Measurements from ENCODE around the gene PARD3.

Gene PARD3

DNA sequence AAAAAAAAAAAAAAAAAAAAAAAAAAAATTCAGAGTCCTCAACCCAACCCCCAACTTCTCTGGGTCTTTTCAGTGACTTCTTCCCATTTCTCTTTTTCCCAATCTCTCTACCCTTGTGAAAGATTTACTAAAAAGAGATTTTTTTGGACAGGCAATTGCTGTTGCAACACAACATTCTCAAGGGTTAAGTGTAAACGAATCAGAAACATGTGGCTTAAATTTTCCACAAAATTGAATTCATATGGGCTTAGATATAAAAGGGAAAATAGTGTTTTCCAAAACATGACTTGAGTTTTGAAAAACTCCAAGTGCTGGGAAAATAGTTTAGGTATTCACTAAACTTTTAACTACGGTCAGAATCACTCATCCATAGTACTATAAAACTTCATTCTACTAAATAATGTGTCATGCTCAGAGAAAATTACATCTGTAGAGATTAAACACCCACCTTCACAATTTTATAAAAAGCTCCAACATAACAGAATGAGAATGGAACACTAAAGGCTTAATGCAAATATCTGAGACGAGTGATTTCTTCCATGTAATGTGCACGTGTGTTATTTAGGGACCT lies 643.1 kb downstream of the PARD3 start:
- no peaks in the 10 kb centered on the region for H3K27me3 ChIP-seq (ENCODE audit: control insufficient read depth in 1 of 2, insufficient read depth in 2 of 2, low read length in 2 of 2)

DNA sequence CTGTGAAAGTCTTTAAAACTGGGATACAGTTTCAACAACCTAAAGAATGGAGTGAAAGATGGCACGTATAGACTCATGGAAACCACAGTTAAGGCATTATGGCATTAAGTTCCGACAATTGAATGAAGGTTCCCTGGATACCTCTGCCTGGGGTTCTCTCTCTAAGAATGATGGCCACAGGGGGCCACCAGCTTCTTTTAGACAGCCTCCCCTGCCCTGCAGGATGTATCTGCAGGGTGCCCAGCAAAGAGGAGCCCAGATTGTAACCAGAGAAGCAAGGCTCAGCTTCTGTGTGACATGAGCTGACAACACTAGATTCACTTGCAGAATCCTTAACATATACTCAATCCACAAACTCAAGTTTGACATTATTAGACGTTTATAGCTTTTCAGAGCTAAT lies 645.4 kb downstream of the PARD3 start:
- no peaks in the 10 kb centered on the region for H3K27me3 ChIP-seq (ENCODE audit: control insufficient read depth in 1 of 2, insufficient read depth in 2 of 2, low read length in 2 of 2)
- H3K4me3 ChIP-seq (ENCODE audit: low read depth in 1 of 2, low read length in 2 of 2): no peak overlapping the region
- H3K9ac ChIP-seq (ENCODE audit: low read depth in 1 of 2, low read length in 2 of 2): no peak overlapping the region
- no peaks in the 10 kb centered on the region for H3K36me3 ChIP-seq (ENCODE audit: control insufficient read depth in 1 of 2, insufficient read depth in 2 of 2, low read length in 2 of 2)
- H3K9me3 ChIP-seq (ENCODE audit: control insufficient read depth in 1 of 2, low read length in 2 of 2): no peaks in the 10 kb centered on the region
- H3K4me1 ChIP-seq (ENCODE audit: control insufficient read depth in 1 of 2, insufficient read depth in 2 of 2, low read length in 2 of 2): peaks cover 0 to 7% of the 10 kb centered on the region in 2 donors
- H3K27ac ChIP-seq (ENCODE audit: low read depth, low read length): no peak overlapping the region

More for the DNA sequence above, 643.1 kb downstream of the PARD3 start:
- Histone ChIP-seq H3K9ac (ENCODE audit: low read depth in 1 of 2, low read length in 2 of 2) (no peak overlapping the region), H3K36me3 (ENCODE audit: control insufficient read depth in 1 of 2, insufficient read depth in 2 of 2, low read length in 2 of 2) (no peaks in the 10 kb centered on the region), H3K4me1 (ENCODE audit: control insufficient read depth in 1 of 2, insufficient read depth in 2 of 2, low read length in 2 of 2) (peaks cover 0 to 7% of the 10 kb centered on the region in 2 donors), H3K27ac (ENCODE audit: low read depth, low read length) (no peak overlapping the region), H3K4me3 (ENCODE audit: low read depth in 1 of 2, low read length in 2 of 2) (no peak overlapping the region), H3K9me3 (ENCODE audit: control insufficient read depth in 1 of 2, low read length in 2 of 2) (no peaks in the 10 kb centered on the region)

DNA sequence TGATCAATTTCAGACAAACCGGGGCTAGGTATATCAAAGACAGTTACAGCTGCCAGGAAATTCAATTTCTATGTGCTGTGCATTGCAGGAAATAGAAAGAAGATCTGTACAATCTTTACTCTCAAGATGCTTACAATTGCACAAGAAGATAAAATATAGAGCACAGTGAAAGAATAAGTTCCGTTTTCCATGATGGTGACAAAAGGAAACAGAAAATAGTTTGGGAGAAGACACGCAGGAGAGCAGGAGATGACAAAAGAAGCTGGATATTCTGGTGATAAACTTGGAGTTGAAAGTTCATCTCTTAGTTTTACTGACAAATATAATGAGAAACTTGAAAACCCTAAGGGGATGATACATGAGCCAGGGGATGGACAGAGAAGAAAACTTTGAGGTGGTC lies 646.0 kb downstream of the PARD3 start:
- H3K27ac ChIP-seq (ENCODE audit: low read depth, low read length): no peak overlapping the region
- H3K27me3 ChIP-seq (ENCODE audit: control insufficient read depth in 1 of 2, insufficient read depth in 2 of 2, low read length in 2 of 2): no peaks in the 10 kb centered on the region
- no peak overlapping the region for H3K9ac ChIP-seq (ENCODE audit: low read depth in 1 of 2, low read length in 2 of 2)
- peaks cover 0 to 7% of the 10 kb centered on the region in 2 donors for H3K4me1 ChIP-seq (ENCODE audit: control insufficient read depth in 1 of 2, insufficient read depth in 2 of 2, low read length in 2 of 2)
- H3K4me3 ChIP-seq (ENCODE audit: low read depth in 1 of 2, low read length in 2 of 2): no peak overlapping the region
- no peaks in the 10 kb centered on the region for H3K9me3 ChIP-seq (ENCODE audit: control insufficient read depth in 1 of 2, low read length in 2 of 2)
- H3K36me3 ChIP-seq (ENCODE audit: control insufficient read depth in 1 of 2, insufficient read depth in 2 of 2, low read length in 2 of 2): no peaks in the 10 kb centered on the region

DNA sequence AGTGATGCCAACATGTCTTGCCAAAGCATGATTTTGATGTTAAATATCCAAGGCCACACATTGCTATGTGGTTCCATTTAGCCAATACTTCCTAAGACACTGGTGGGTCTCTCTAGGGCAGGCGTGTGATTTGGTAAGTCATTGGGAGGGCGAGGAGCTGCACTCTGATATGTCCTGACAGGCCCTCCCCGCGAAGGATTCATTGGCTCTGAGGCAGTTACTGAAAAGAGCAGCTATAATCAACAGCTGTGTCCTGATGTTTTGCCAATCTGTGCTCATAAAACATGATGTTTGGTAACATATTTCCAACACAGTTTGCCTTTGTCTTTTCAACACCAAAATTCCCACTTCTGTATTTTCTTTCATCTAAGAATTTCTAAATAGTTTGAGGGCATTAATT lies 646.7 kb downstream of the PARD3 start:
- H3K4me3 ChIP-seq (ENCODE audit: low read depth in 1 of 2, low read length in 2 of 2): no peak overlapping the region
- no peak overlapping the region for H3K27ac ChIP-seq (ENCODE audit: low read depth, low read length)
- no peak overlapping the region for H3K9ac ChIP-seq (ENCODE audit: low read depth in 1 of 2, low read length in 2 of 2)
- H3K4me1 ChIP-seq (ENCODE audit: control insufficient read depth in 1 of 2, insufficient read depth in 2 of 2, low read length in 2 of 2): peaks cover 0 to 7% of the 10 kb centered on the region in 2 donors
- H3K27me3 ChIP-seq (ENCODE audit: control insufficient read depth in 1 of 2, insufficient read depth in 2 of 2, low read length in 2 of 2): no peaks in the 10 kb centered on the region
- H3K9me3 ChIP-seq (ENCODE audit: control insufficient read depth in 1 of 2, low read length in 2 of 2): no peaks in the 10 kb centered on the region
- H3K36me3 ChIP-seq (ENCODE audit: control insufficient read depth in 1 of 2, insufficient read depth in 2 of 2, low read length in 2 of 2): no peaks in the 10 kb centered on the region

DNA sequence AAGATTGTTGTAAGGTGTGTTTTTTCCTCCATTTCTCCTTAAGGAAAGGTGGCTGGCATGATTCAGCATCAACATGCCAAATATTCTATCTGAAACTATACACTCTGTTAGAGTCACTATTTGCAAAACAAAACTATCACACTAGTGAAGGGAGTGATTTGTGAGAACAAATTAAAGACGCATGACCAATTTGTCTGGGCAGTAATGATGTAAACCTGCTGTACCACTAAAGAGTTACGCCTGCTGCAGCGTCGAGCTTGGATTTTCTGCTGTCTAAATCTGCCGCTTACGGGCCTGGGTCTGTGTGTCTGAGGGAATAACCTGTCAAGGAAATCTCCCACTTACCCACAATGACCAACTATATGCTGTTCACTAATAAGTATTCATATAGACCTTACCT lies 648.3 kb downstream of the PARD3 start:
- no peaks in the 10 kb centered on the region for H3K36me3 ChIP-seq (ENCODE audit: control insufficient read depth in 1 of 2, insufficient read depth in 2 of 2, low read length in 2 of 2)
- no peak overlapping the region for H3K4me3 ChIP-seq (ENCODE audit: low read depth in 1 of 2, low read length in 2 of 2)
- H3K27ac ChIP-seq (ENCODE audit: low read depth, low read length): no peak overlapping the region
- H3K4me1 ChIP-seq (ENCODE audit: control insufficient read depth in 1 of 2, insufficient read depth in 2 of 2, low read length in 2 of 2): peaks cover 0 to 7% of the 10 kb centered on the region in 2 donors
- H3K9me3 ChIP-seq (ENCODE audit: control insufficient read depth in 1 of 2, low read length in 2 of 2): no peaks in the 10 kb centered on the region
- no peak overlapping the region for H3K9ac ChIP-seq (ENCODE audit: low read depth in 1 of 2, low read length in 2 of 2)
- H3K27me3 ChIP-seq (ENCODE audit: control insufficient read depth in 1 of 2, insufficient read depth in 2 of 2, low read length in 2 of 2): no peaks in the 10 kb centered on the region

DNA sequence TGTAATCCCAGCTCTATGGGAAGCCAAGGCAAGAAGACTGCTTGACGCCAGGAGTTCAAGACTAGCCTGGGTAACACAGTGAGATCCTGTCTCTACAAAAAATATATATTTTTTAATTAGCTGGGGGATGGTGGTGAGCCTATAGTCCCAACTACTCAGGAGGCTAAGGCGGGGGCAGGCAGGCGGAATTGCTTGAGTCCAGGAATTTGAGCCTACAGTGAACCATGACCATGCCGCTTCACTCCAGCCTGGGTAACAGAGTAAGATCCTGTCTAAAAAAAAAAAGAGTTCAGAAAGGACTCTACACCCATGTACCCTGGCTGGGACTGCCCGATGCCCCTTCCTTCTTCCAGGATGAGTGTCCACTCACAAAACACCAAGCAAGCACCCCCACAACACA lies 648.7 kb downstream of the PARD3 start:
- H3K27me3 ChIP-seq (ENCODE audit: control insufficient read depth in 1 of 2, insufficient read depth in 2 of 2, low read length in 2 of 2): no peaks in the 10 kb centered on the region
- no peak overlapping the region for H3K4me3 ChIP-seq (ENCODE audit: low read depth in 1 of 2, low read length in 2 of 2)
- H3K27ac ChIP-seq (ENCODE audit: low read depth, low read length): no peak overlapping the region
- H3K9me3 ChIP-seq (ENCODE audit: control insufficient read depth in 1 of 2, low read length in 2 of 2): no peaks in the 10 kb centered on the region
- H3K36me3 ChIP-seq (ENCODE audit: control insufficient read depth in 1 of 2, insufficient read depth in 2 of 2, low read length in 2 of 2): no peaks in the 10 kb centered on the region
- peaks cover 0 to 7% of the 10 kb centered on the region in 2 donors for H3K4me1 ChIP-seq (ENCODE audit: control insufficient read depth in 1 of 2, insufficient read depth in 2 of 2, low read length in 2 of 2)
- H3K9ac ChIP-seq (ENCODE audit: low read depth in 1 of 2, low read length in 2 of 2): no peak overlapping the region

DNA sequence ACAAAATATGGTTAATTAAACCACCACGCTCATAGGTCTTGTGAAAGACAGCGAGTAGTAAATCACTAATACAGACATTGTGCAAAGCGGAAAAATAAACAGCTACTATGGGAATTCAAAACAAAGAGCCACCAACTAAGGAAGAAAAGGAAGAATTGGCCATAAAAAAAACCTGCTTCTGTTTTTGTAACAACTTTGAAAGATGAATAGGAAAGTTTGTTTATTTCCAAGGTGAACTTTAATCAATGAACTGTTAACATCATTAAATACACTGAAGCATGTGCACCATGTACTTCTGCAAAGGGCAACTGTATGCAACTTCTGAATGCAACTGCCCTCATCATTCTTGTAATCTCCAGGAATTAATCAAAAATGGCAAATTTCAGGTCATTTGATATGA lies 651.1 kb downstream of the PARD3 start:
- Histone ChIP-seq H3K9ac (ENCODE audit: low read depth in 1 of 2, low read length in 2 of 2) (no peak overlapping the region), H3K27ac (ENCODE audit: low read depth, low read length) (no peak overlapping the region), H3K4me1 (ENCODE audit: control insufficient read depth in 1 of 2, insufficient read depth in 2 of 2, low read length in 2 of 2) (peaks cover 0 to 7% of the 10 kb centered on the region in 2 donors), H3K27me3 (ENCODE audit: control insufficient read depth in 1 of 2, insufficient read depth in 2 of 2, low read length in 2 of 2) (no peaks in the 10 kb centered on the region), H3K4me3 (ENCODE audit: low read depth in 1 of 2, low read length in 2 of 2) (no peak overlapping the region), H3K9me3 (ENCODE audit: control insufficient read depth in 1 of 2, low read length in 2 of 2) (no peaks in the 10 kb centered on the region), H3K36me3 (ENCODE audit: control insufficient read depth in 1 of 2, insufficient read depth in 2 of 2, low read length in 2 of 2) (no peaks in the 10 kb centered on the region)

DNA sequence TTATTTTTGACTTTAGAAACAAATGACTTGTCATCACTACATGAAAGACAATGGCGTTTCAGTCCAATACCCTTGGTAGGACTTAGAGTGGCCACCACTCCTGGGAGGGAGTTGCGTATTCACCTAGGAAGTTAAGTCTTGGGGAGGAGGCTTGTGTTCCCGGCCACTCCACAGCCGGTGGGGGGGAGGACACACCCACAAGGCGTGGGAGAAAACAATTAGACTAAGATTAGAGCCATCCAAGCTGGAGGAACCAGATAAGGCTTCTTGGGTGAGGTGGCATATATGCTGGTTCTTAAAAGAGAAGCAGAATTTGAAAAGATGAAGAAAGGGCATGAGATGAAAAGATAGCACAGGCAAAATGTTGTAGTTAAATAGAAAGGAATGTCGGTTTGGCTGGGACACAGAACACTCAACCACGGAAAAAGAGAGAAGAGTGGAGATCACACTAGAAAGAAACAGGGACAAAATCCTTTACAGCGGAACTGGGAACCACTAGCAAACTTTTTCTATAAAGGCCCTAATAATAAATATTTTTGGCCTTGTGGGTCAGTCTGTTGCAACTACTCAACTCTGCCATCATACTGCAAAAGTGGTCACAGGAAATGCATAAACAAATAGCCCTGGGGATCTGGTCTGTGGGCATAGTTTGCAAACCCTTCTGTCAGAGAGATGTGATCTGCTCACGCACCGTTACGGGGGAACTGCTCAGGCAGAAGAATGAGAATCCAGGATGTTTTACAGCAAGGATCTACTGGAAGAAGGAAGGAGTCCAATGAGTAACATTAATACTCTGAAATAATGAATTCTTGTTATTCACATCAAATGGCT lies 651.8 kb downstream of the PARD3 start:
- no peaks in the 10 kb centered on the region for H3K27me3 ChIP-seq (ENCODE audit: control insufficient read depth in 1 of 2, insufficient read depth in 2 of 2, low read length in 2 of 2)
- no peaks in the 10 kb centered on the region for H3K4me1 ChIP-seq (ENCODE audit: control insufficient read depth in 1 of 2, insufficient read depth in 2 of 2, low read length in 2 of 2)
- H3K27ac ChIP-seq (ENCODE audit: low read depth, low read length): no peak overlapping the region
- H3K9me3 ChIP-seq (ENCODE audit: control insufficient read depth in 1 of 2, low read length in 2 of 2): no peaks in the 10 kb centered on the region
- H3K4me3 ChIP-seq (ENCODE audit: low read depth in 1 of 2, low read length in 2 of 2): no peak overlapping the region
- H3K9ac ChIP-seq (ENCODE audit: low read depth in 1 of 2, low read length in 2 of 2): no peak overlapping the region
- H3K36me3 ChIP-seq (ENCODE audit: control insufficient read depth in 1 of 2, insufficient read depth in 2 of 2, low read length in 2 of 2): no peaks in the 10 kb centered on the region

DNA sequence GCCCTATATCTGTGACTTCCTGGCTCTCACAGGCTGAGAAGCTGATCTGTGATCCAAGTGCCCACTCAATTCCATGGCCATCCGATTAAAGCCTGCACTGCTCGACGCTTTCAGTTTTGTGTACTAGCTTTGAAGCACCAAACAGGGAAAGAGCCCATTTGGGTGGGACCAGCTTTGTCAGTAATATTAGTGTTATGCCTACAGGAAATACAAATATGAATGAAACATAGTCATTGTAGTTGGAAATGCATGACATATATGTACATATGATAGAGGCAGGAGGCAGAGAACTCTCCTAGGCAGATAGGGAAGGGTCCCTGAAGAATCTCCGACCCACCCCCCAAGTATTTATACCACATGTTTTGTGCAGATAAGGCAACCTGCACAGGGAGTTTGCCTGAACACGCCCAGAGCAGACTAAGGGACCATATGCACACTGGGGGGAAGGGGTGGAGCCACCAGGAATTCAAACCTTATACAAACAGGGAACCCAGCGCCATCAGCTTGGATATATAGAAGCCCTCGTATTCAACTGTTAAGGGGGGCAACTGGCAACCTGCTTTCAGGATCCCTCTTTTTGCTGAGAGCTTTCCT lies 653.2 kb downstream of the PARD3 start:
- Histone ChIP-seq H3K4me1 (ENCODE audit: control insufficient read depth in 1 of 2, insufficient read depth in 2 of 2, low read length in 2 of 2) (no peaks in the 10 kb centered on the region), H3K27me3 (ENCODE audit: control insufficient read depth in 1 of 2, insufficient read depth in 2 of 2, low read length in 2 of 2) (no peaks in the 10 kb centered on the region), H3K4me3 (ENCODE audit: low read depth in 1 of 2, low read length in 2 of 2) (no peak overlapping the region), H3K9ac (ENCODE audit: low read depth in 1 of 2, low read length in 2 of 2) (no peak overlapping the region), H3K27ac (ENCODE audit: low read depth, low read length) (no peak overlapping the region), H3K36me3 (ENCODE audit: control insufficient read depth in 1 of 2, insufficient read depth in 2 of 2, low read length in 2 of 2) (no peaks in the 10 kb centered on the region), H3K9me3 (ENCODE audit: control insufficient read depth in 1 of 2, low read length in 2 of 2) (no peaks in the 10 kb centered on the region)

DNA sequence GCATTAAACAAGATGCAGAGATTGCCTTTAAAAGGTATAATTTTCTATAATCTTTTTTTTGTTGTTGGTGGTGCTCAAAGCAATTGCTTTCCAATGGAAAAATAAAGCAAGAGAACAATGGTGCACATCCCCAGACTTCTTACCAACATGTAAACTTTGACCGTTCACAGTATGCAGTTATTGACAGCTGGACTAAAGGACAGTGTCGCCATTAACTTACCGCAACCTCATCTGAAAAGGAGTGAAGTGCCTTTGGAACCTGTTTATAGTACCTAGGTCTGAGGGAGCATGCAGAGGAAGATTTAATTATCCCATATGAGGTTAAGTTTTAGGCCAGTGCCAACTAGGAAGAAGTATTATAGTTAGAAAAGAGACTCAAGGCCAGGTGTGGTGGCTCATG lies 654.5 kb downstream of the PARD3 start:
- Histone ChIP-seq H3K4me3 (ENCODE audit: low read depth in 1 of 2, low read length in 2 of 2) (no peak overlapping the region), H3K9ac (ENCODE audit: low read depth in 1 of 2, low read length in 2 of 2) (no peak overlapping the region), H3K36me3 (ENCODE audit: control insufficient read depth in 1 of 2, insufficient read depth in 2 of 2, low read length in 2 of 2) (no peaks in the 10 kb centered on the region), H3K4me1 (ENCODE audit: control insufficient read depth in 1 of 2, insufficient read depth in 2 of 2, low read length in 2 of 2) (no peaks in the 10 kb centered on the region), H3K27ac (ENCODE audit: low read depth, low read length) (no peak overlapping the region), H3K9me3 (ENCODE audit: control insufficient read depth in 1 of 2, low read length in 2 of 2) (no peaks in the 10 kb centered on the region), H3K27me3 (ENCODE audit: control insufficient read depth in 1 of 2, insufficient read depth in 2 of 2, low read length in 2 of 2) (no peaks in the 10 kb centered on the region)

Measured in duodenal mucosa (tissue), 2 donors.